Astrocyte (in vitro differentiated cells and primary cell): ENCODE data around the gene SGO1. TPM values are rescaled to one million over a fixed set of nuclear protein-coding genes. Genes with fewer than 3 reads are reported as not detected.

Source experiments
- DNase-seq: peaks from one replicate; pipeline ENCODE4 v3.0.0-alpha.2; 2010; ENCODE audit warnings: low read depth
- FAIRE-seq: peaks from 2 replicates; lab custom pipeline; 2011; peaks lifted over from hg19 to GRCh38; lab: Jason Lieb, UNC
- H2AFZ ChIP-seq: 2 replicates; pipeline ENCODE4 v1.6.0; 2012; ENCODE audit warnings: low read depth, low read length, inconsistent platforms
- H3K27ac ChIP-seq: 2 replicates; pipeline ENCODE4 v1.5.1; 2011; ENCODE audit warnings: low read depth, low read length, inconsistent platforms
- H3K27me3 ChIP-seq: 2 replicates; pipeline ENCODE4 v1.6.0; 2011; ENCODE audit warnings: low read length, inconsistent platforms; ENCODE audit not compliant: insufficient read depth
- H3K36me3 ChIP-seq: 2 replicates; pipeline ENCODE4 v1.5.1; 2011; ENCODE audit warnings: low read length, inconsistent platforms; ENCODE audit not compliant: insufficient read depth
- H3K4me1 ChIP-seq: 2 replicates; pipeline ENCODE4 v1.5.1; 2011; ENCODE audit warnings: low read length, inconsistent platforms; ENCODE audit not compliant: insufficient read depth
- H3K4me2 ChIP-seq: 2 replicates; pipeline ENCODE4 v1.6.0; 2012; ENCODE audit warnings: low read length, inconsistent platforms
- H3K4me3 ChIP-seq: 2 replicates; pipeline ENCODE4 v1.5.1; 2011; ENCODE audit warnings: low read depth, mild to moderate bottlenecking, low read length, inconsistent platforms; ENCODE audit not compliant: insufficient read depth
- H3K79me2 ChIP-seq: 2 replicates; pipeline ENCODE4 v1.6.0; 2012; ENCODE audit warnings: mild to moderate bottlenecking, low read length, inconsistent platforms; ENCODE audit not compliant: insufficient read depth
- H3K9ac ChIP-seq: 2 replicates; pipeline ENCODE4 v1.6.0; 2012; ENCODE audit warnings: mild to moderate bottlenecking, low read length, inconsistent platforms
- H3K9me3 ChIP-seq: 2 replicates; pipeline ENCODE4 v1.5.1; 2012; ENCODE audit warnings: low read depth, mild to moderate bottlenecking, low read length, inconsistent platforms; ENCODE audit not compliant: insufficient read depth
- H4K20me1 ChIP-seq: 2 replicates; pipeline ENCODE4 v1.6.0; 2012; ENCODE audit warnings: low read length, inconsistent platforms; ENCODE audit not compliant: insufficient read depth
- H3K27ac Mint-ChIP-seq: one replicate; pipeline ENCODE4 v1.8.0; 2021; ENCODE audit warnings: mild to moderate bottlenecking, mixed read lengths; ENCODE audit not compliant: unreplicated experiment
- H3K27me3 Mint-ChIP-seq: one replicate; pipeline ENCODE4 v1.8.0; 2021; ENCODE audit warnings: low read depth, mixed read lengths; ENCODE audit not compliant: unreplicated experiment
- H3K36me3 Mint-ChIP-seq: one replicate; pipeline ENCODE4 v1.8.0; 2021; ENCODE audit warnings: low read depth, mixed read lengths; ENCODE audit not compliant: unreplicated experiment
- H3K4me1 Mint-ChIP-seq: one replicate; pipeline ENCODE4 v1.8.0; 2021; ENCODE audit warnings: low read depth, mixed read lengths; ENCODE audit not compliant: unreplicated experiment
- H3K4me3 Mint-ChIP-seq: one replicate; pipeline ENCODE4 v1.8.0; 2021; ENCODE audit warnings: mild to moderate bottlenecking, moderate library complexity, mixed read lengths; ENCODE audit not compliant: unreplicated experiment
- H3K9me3 Mint-ChIP-seq: one replicate; pipeline ENCODE4 v1.8.0; 2021; ENCODE audit warnings: mild to moderate bottlenecking, mixed read lengths; ENCODE audit not compliant: unreplicated experiment
- EZH2 ChIP-seq: IDR thresholded peaks from 2 replicates; pipeline ENCODE4 v1.6.1; 2012; ENCODE audit warnings: mild to moderate bottlenecking, low read length, inconsistent platforms; ENCODE audit not compliant: insufficient read depth
- total RNA-seq: library from RNA; stranded (reverse); gene quantifications from 2 replicates; pipeline ENCODE4 v1.2.1, GENCODE V29; 2021
- TF ChIP-seq, protein P1 (sequence below): IDR thresholded peaks from 2 replicates; pipeline ENCODE4 v1.5.1; 2011; ENCODE audit warnings: low read depth, mild to moderate bottlenecking, inconsistent platforms, low read length, moderate library complexity; ENCODE audit not compliant: insufficient read depth

Gene SGO1
- total RNA-seq, 1 donor from 2014 or later, result 3.0 TPM

DNA sequence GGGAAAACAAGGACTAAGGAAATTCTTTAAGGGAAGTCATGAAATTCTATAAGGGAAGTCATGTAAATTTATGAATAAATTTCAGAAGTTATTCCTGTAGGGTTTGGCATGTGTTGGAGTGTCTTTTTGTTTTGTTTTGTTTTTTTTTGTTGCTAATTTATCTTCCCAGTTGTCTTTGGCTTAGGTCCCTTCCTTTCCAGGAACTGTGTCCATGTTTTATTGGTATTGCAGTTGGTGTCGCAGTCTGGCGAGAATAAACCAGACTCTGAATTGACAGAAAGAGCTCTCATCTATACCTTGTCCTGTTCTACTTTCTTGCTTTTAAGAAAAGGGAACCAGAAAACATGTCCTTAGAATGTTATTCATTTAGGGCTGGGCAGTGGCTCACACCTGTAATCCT, 57.6 kb downstream of the SGO1 start:
- Histone ChIP-seq H2AFZ (no peak overlapping the region), H3K9ac (no peak overlapping the region), H3K4me2 (no peak overlapping the region), H3K9me3 (no peaks in the 10 kb centered on the region), H3K4me3 (no peak overlapping the region), H3K4me1 (no peaks in the 10 kb centered on the region), H3K36me3 (no peaks in the 10 kb centered on the region), H4K20me1 (no peaks in the 10 kb centered on the region), H3K79me2 (no peaks in the 10 kb centered on the region), H3K27me3 (no peaks in the 10 kb centered on the region), H3K27ac (no peak overlapping the region)
- no peak overlapping the region for H3K4me3 Mint-ChIP-seq
- H3K36me3 Mint-ChIP-seq, result peaks cover 2% of the 10 kb centered on the region
- H3K9me3 Mint-ChIP-seq, result no peaks in the 10 kb centered on the region
- H3K27me3 Mint-ChIP-seq, result no peaks in the 10 kb centered on the region
- DNase-seq, result no peak
- no peak for FAIRE-seq
- no peaks in the 10 kb centered on the region for H3K4me1 Mint-ChIP-seq
- no peak overlapping the region for H3K27ac Mint-ChIP-seq
- TF ChIP-seq, protein P1, sequence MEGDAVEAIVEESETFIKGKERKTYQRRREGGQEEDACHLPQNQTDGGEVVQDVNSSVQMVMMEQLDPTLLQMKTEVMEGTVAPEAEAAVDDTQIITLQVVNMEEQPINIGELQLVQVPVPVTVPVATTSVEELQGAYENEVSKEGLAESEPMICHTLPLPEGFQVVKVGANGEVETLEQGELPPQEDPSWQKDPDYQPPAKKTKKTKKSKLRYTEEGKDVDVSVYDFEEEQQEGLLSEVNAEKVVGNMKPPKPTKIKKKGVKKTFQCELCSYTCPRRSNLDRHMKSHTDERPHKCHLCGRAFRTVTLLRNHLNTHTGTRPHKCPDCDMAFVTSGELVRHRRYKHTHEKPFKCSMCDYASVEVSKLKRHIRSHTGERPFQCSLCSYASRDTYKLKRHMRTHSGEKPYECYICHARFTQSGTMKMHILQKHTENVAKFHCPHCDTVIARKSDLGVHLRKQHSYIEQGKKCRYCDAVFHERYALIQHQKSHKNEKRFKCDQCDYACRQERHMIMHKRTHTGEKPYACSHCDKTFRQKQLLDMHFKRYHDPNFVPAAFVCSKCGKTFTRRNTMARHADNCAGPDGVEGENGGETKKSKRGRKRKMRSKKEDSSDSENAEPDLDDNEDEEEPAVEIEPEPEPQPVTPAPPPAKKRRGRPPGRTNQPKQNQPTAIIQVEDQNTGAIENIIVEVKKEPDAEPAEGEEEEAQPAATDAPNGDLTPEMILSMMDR, result no peak
- no peak for TF ChIP-seq EZH2

DNA sequence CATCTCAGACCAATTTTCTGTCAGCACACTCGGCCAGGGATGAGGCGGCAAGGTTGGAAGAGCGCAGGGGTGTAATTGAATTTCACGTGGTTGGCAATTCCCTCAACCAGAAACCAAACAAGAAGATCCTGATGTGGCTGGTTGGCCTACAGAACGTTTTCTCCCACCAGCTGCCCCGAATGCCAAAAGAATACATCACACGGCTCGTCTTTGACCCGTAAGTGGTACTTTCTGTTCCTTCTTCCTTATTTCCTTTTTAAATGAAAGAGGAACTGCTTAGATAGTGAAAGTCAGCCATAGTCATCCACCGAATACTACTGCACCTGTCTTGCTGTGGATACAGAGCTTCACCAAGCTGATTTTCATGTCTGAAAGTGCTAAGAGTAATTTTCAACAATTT, 60.1 kb downstream of the SGO1 start:
- Histone ChIP-seq H2AFZ (no peak overlapping the region), H3K79me2 (no peaks in the 10 kb centered on the region), H3K36me3 (no peaks in the 10 kb centered on the region), H4K20me1 (no peaks in the 10 kb centered on the region), H3K9me3 (no peaks in the 10 kb centered on the region), H3K4me2 (no peak overlapping the region), H3K4me1 (no peaks in the 10 kb centered on the region), H3K9ac (no peak overlapping the region), H3K27me3 (no peaks in the 10 kb centered on the region), H3K27ac (no peak overlapping the region), H3K4me3 (no peak overlapping the region)
- Mint-ChIP-seq H3K4me3 (no peak overlapping the region), H3K9me3 (no peaks in the 10 kb centered on the region), H3K36me3 (peaks cover 3% of the 10 kb centered on the region), H3K27me3 (no peaks in the 10 kb centered on the region), H3K27ac (no peak overlapping the region), H3K4me1 (no peaks in the 10 kb centered on the region)
- FAIRE-seq, result no peak
- TF ChIP-seq EZH2, result no peak
- TF ChIP-seq, protein P1, result no peak
- no peak for DNase-seq

DNA sequence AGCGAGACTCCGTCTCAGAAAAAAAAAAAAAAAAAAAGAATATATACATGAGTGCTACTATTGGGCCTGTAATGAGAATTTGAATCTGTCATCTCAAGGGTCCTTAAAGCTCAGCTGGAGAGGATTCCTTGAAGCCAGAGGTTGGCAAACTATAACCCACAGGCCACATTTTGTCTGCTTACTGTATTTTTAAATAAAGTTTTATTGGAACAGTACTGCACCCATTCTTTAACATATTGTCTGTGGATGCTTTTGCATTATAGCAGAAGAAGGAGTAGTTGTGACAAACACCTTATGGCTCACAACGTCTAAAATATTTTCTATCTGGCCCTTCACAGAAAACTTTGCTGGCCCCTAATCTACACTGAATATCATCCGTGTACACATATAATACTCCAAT, 60.7 kb downstream of the SGO1 start:
- Histone ChIP-seq H4K20me1 (no peaks in the 10 kb centered on the region), H3K27ac (no peak overlapping the region), H3K4me2 (no peak overlapping the region), H3K9ac (no peak overlapping the region), H3K4me3 (no peak overlapping the region), H3K36me3 (no peaks in the 10 kb centered on the region), H3K9me3 (no peaks in the 10 kb centered on the region), H3K4me1 (no peaks in the 10 kb centered on the region), H3K79me2 (no peaks in the 10 kb centered on the region), H3K27me3 (no peaks in the 10 kb centered on the region), H2AFZ (no peak overlapping the region)
- no peak for TF ChIP-seq EZH2
- TF ChIP-seq, protein P1, result no peak
- DNase-seq (no peak), FAIRE-seq (no peak)
- Mint-ChIP-seq H3K4me3 (no peak overlapping the region), H3K27ac (no peak overlapping the region), H3K36me3 (peaks cover 3% of the 10 kb centered on the region), H3K4me1 (no peaks in the 10 kb centered on the region), H3K27me3 (no peaks in the 10 kb centered on the region), H3K9me3 (no peaks in the 10 kb centered on the region)
